Ishikawa (cell line): Measurements from ENCODE around the gene ZNF219.

Experiments
- CEBPB ChIP-seq: IDR thresholded peaks from 2 replicates; pipeline ENCODE4 v1.6.1; 2012
- CREB1 ChIP-seq: IDR thresholded peaks from 2 replicates; pipeline ENCODE4 v1.6.1; 2012; ENCODE audit warnings: low read depth
- EGR1 ChIP-seq: IDR thresholded peaks from 2 replicates; pipeline ENCODE4 v1.6.1; 2012
- EP300 ChIP-seq: IDR thresholded peaks from 2 replicates; pipeline ENCODE4 v1.6.1; 2012; ENCODE audit warnings: borderline replicate concordance
- FOXM1 ChIP-seq: IDR thresholded peaks from 2 replicates; pipeline ENCODE4 v1.6.1; 2012; ENCODE audit warnings: low read depth, borderline replicate concordance
- NFIC ChIP-seq: IDR thresholded peaks from 2 replicates; pipeline ENCODE4 v1.6.1; 2012
- RAD21 ChIP-seq: IDR thresholded peaks from 2 replicates; pipeline ENCODE4 v1.6.1; 2012; ENCODE audit warnings: low read depth
- TAF1 ChIP-seq: IDR thresholded peaks from 2 replicates; pipeline ENCODE4 v1.6.1; 2012; ENCODE audit warnings: low read depth, mild to moderate bottlenecking
- TCF12 ChIP-seq: IDR thresholded peaks from 2 replicates; pipeline ENCODE4 v1.6.1; 2012; ENCODE audit warnings: low read depth
- TEAD4 ChIP-seq: IDR thresholded peaks from 2 replicates; pipeline ENCODE4 v1.6.1; 2012
- YY1 ChIP-seq: IDR thresholded peaks from 2 replicates; pipeline ENCODE4 v1.6.1; 2012; ENCODE audit warnings: low read depth
- ZBTB7A ChIP-seq: IDR thresholded peaks from 2 replicates; pipeline ENCODE4 v1.6.1; 2012; ENCODE audit warnings: low read depth
- TF ChIP-seq, protein P1 (sequence below): IDR thresholded peaks from 2 replicates; pipeline ENCODE4 v1.6.1; 2012
- TF ChIP-seq, protein P2 (sequence below): IDR thresholded peaks from 2 replicates; pipeline ENCODE4 v1.6.1; 2012
- TF ChIP-seq, protein P3 (sequence below): IDR thresholded peaks from 2 replicates; pipeline ENCODE4 v1.6.1; 2012; ENCODE audit warnings: low read depth, mild to moderate bottlenecking

Gene ZNF219

DNA sequence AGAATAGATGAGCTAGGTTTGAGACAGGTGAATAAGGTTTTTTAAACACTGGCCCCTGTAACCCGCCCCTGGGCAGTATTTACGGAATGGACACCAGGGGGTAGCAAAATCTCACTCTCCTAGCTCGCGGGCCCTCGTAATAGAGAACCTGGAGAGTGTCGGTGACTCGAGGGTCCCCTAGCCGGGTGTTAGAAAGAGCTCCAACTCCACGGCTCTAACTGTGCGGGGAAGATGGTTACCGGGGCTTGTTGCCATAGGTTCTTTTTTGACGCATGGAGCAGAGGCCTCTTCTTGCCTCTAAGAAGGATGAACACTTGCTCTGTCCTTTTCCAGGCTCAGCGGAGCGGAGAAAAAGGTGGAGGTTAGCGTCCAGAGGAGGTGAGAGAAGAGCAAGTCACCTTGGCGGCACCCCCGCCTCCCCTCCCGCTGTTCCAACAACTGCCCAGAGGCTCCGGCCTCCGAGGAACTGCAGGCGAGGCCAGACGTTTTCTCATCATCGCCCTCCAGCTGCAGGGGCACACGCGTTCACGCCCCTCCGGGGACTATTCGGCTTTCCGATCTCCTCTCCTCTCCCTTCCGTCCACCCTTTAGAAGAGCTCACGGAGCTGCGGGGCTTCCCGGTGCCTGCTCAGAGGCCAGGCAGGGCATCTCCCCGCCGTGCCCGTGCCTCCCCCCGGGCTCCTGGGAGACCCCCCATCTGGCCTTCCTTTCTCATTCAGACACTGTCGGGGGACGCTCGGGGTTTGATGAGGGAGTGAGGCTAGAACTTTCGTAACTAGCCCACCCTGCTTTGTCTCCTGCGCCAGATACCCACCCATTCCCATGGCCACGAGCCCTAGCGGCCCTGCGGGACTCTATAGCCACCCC lies 29.7 kb downstream of the ZNF219 start:
- TF ChIP-seq RAD21 (peak; percentile 65), FOXM1 (no peak)

DNA sequence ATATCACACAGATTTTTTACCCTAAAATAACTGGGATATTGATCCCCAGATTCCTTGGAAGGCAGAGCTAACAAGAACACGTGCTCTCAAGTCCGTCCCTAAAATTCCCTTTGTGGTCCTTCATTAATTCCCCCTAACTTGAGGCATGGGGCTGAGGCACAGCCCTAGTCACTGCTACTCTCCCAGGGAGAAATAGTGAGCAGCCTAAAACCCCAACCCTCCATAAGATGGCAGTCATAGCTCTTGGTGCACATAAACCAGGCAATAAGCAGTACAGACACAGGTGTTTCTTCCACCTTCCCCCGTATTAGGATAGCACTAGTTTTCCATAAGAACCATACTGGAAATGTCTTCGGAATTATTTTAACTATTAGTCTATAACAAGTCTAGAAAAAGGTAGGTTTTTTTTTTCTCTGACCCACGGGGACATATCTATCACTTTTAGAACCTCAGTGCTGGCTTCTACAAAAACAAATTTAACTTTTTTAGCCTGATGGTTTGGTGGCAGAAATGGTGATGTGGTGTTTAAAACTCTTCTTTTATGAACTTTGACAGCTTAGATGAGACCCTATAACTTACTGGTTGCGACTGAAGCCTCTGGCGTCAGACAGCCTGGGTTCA lies 31.5 kb downstream of the ZNF219 start:
- TF ChIP-seq, protein P1, sequence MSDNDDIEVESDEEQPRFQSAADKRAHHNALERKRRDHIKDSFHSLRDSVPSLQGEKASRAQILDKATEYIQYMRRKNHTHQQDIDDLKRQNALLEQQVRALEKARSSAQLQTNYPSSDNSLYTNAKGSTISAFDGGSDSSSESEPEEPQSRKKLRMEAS: no peak
- TF ChIP-seq RAD21: peak; percentile 64
- TF ChIP-seq TAF1: no peak

DNA sequence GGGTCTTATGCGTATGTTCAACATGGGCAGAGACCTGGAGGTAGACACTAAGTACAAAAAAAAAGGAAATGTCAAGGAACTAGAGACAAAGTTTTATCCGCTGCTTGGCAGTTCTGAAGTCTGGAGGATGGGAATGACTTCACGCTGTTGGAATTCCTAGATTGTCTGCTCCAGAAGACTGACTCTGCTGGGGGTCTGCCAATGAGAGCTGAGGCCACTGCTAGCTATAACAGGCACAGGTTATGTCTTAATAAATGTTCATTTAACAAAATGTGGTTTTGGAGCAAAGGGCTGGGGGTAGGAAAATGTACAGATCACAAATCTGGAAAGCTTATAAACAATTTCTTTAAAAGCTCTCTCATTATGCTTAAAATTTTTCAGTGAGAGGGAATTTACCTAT lies 35.0 kb downstream of the ZNF219 start:
- TF ChIP-seq TEAD4 (peak; percentile 68), TCF12 (no peak)

DNA sequence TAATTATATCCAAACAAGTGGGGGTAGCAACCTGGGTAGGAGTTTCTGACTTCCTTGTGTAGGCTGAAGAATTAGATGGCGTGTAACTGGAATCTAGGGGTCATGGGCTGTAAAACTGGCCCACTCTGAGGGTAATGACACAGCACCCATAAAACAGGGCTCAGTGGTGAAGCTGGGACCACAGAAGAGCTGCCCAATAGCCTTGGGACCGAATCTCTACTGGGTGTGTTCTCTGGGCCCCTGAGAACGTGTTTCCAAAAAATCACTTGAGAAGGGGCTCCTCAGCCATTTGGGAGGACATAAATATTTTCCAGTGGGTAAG lies 37.1 kb downstream of the ZNF219 start:
- TF ChIP-seq FOXM1: no peak
- no peak for TF ChIP-seq YY1
- TF ChIP-seq, protein P1: no peak
- no peak for TF ChIP-seq EGR1
- no peak for TF ChIP-seq CEBPB
- TF ChIP-seq NFIC: no peak
- no peak for TF ChIP-seq CREB1
- TF ChIP-seq TCF12: no peak
- TF ChIP-seq ZBTB7A: no peak
- TF ChIP-seq, protein P2, sequence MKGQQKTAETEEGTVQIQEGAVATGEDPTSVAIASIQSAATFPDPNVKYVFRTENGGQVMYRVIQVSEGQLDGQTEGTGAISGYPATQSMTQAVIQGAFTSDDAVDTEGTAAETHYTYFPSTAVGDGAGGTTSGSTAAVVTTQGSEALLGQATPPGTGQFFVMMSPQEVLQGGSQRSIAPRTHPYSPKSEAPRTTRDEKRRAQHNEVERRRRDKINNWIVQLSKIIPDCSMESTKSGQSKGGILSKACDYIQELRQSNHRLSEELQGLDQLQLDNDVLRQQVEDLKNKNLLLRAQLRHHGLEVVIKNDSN: no peak
- TF ChIP-seq EP300: no peak
- TF ChIP-seq TAF1: no peak
- no peak for TF ChIP-seq RAD21

DNA sequence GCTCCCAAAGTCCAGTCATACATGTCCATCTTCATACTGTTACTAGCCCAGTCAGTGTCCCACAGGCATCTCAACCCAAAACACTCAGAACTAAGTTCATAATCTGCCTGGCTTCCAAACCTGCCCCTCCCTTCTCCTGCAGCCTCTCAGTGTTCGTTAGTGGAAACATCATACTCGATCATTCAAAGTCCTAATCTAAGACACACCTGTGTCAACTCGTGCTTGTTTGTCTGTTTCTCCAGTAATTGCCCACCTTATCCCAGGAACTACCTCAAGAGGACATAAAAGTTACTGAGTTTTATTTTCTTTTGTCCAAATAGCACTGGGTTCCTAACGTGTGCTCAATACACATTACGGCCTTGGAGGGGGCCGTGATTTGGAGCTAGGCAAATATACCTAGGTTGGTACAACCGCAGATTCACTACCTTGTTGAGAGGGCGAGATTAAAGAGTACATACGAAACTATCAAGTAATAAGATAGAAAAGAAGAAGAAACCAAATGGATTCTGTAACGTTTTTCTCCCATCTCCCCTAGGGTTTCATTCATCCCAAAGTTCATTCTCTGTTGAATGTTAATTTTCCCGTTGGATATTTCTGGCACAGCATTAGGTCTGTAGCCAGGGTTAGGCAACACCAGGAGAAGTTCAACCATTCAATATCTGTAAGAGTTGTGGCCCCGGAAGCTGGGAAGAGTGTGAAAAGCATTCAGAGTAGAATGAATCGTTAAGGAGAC lies 37.7 kb downstream of the ZNF219 start:
- TF ChIP-seq EP300 (no peak), YY1 (no peak), NFIC (no peak), TCF12 (no peak), CEBPB (no peak), FOXM1 (no peak), CREB1 (no peak), TAF1 (no peak), RAD21 (no peak), ZBTB7A (no peak), TEAD4 (no peak), EGR1 (no peak)
- TF ChIP-seq, protein P1: no peak
- TF ChIP-seq, protein P2: no peak
- TF ChIP-seq, protein P3, sequence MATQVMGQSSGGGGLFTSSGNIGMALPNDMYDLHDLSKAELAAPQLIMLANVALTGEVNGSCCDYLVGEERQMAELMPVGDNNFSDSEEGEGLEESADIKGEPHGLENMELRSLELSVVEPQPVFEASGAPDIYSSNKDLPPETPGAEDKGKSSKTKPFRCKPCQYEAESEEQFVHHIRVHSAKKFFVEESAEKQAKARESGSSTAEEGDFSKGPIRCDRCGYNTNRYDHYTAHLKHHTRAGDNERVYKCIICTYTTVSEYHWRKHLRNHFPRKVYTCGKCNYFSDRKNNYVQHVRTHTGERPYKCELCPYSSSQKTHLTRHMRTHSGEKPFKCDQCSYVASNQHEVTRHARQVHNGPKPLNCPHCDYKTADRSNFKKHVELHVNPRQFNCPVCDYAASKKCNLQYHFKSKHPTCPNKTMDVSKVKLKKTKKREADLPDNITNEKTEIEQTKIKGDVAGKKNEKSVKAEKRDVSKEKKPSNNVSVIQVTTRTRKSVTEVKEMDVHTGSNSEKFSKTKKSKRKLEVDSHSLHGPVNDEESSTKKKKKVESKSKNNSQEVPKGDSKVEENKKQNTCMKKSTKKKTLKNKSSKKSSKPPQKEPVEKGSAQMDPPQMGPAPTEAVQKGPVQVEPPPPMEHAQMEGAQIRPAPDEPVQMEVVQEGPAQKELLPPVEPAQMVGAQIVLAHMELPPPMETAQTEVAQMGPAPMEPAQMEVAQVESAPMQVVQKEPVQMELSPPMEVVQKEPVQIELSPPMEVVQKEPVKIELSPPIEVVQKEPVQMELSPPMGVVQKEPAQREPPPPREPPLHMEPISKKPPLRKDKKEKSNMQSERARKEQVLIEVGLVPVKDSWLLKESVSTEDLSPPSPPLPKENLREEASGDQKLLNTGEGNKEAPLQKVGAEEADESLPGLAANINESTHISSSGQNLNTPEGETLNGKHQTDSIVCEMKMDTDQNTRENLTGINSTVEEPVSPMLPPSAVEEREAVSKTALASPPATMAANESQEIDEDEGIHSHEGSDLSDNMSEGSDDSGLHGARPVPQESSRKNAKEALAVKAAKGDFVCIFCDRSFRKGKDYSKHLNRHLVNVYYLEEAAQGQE: no peak

DNA sequence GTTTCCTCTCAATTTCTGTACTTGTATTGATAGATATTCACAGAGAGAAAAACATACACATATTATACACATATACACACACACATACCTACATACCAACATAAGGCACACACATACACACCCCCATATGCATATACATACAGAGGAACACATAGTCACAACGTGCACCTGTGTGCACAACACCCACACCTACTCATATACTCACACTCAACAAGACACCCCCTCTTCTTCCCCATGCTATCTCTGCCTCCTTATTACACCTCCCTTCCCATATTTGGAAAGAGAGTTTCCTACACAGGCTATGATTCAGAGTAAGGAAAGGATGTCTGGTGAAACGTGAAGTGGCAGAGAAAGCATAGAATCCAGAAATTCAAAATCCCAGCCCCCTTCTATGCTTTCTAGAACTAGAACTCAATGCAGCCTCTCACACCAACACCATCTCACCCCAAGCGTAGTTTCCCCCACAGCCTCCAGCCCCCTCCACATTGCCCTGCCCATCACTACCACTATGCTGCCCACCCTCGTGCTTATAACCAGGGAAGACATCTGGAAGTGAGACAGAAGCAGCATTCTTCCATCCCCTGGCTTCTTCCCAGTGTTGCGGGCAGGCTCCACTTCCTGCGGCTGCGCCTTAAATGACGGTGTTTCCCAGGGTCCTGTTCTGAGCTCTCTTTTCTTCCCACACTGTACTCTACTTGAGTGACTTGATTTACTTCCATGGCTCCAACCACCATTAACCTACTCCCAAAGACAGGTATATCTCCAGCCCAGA lies 38.4 kb downstream of the ZNF219 start:
- TF ChIP-seq, protein P1: no peak
- TF ChIP-seq, protein P3: no peak
- TF ChIP-seq CEBPB: no peak
- no peak for TF ChIP-seq EP300
- TF ChIP-seq TEAD4: no peak
- TF ChIP-seq, protein P2: no peak
- TF ChIP-seq RAD21: no peak
- TF ChIP-seq YY1: no peak
- no peak for TF ChIP-seq TAF1
- TF ChIP-seq EGR1: no peak
- no peak for TF ChIP-seq ZBTB7A
- no peak for TF ChIP-seq CREB1
- no peak for TF ChIP-seq FOXM1
- TF ChIP-seq NFIC: no peak
- no peak for TF ChIP-seq TCF12
